Stimulated activated CD8-positive, alpha-beta memory T cell treated with anti-CD3 and anti-CD28 coated beads, Interleukin-15, amount 100 ng/mL, for 48 hours (primary cell): ENCODE data around the gene ITPR3.

Experiments used
- DNase-seq, 2 donors: peaks; one replicate each; pipeline ENCODE4 v3.0.0-alpha.2; 2020; ENCODE audit warnings: low read depth in 2 of 2

ITPR3 gene

GRCh38 chr6:33670086-33670660, 49.1 kb downstream of the ITPR3 start:
- no peak for DNase-seq

- DNase-seq = no peak
These were observed 50.0 kb downstream of the ITPR3 start for GRCh38 chr6:33670971-33671743.

- DNase-seq = no peak
These were observed 50.6 kb downstream of the ITPR3 start for GRCh38 chr6:33671744-33672072.

GRCh38 chr6:33672808-33673207, 51.7 kb downstream of the ITPR3 start:
- DNase-seq = no peak

- no peak for DNase-seq
These were observed 52.7 kb downstream of the ITPR3 start for GRCh38 chr6:33673851-33674250.

GRCh38 chr6:33675968-33676367, 54.8 kb downstream of the ITPR3 start:
- DNase-seq = no peak

GRCh38 chr6:33676416-33677142, 55.5 kb downstream of the ITPR3 start:
- DNase-seq = no peak

- no peak for DNase-seq
These were observed 56.1 kb downstream of the ITPR3 start for GRCh38 chr6:33677143-33677660.

- DNase-seq = no peak
These were observed 56.6 kb downstream of the ITPR3 start for GRCh38 chr6:33677689-33678088.

- DNase-seq = no peak
These were observed 57.3 kb downstream of the ITPR3 start for GRCh38 chr6:33678233-33678931.

GRCh38 chr6:33678932-33679490, 57.9 kb downstream of the ITPR3 start:
- no peak for DNase-seq

GRCh38 chr6:33679761-33680160, 58.6 kb downstream of the ITPR3 start:
- no peak for DNase-seq

GRCh38 chr6:33682341-33682740, 61.2 kb downstream of the ITPR3 start:
- no peak for DNase-seq

- peak; percentile 13 to 45 for DNase-seq
These were observed 62.0 kb downstream of the ITPR3 start for GRCh38 chr6:33683051-33683571.

- DNase-seq = no peak
These were observed 62.7 kb downstream of the ITPR3 start for GRCh38 chr6:33683576-33684427.

- DNase-seq = no peak
These were observed 63.3 kb downstream of the ITPR3 start for GRCh38 chr6:33684428-33684896.

- no peak for DNase-seq
These were observed 63.9 kb downstream of the ITPR3 start for GRCh38 chr6:33684983-33685382.

GRCh38 chr6:33685411-33686224, 64.5 kb downstream of the ITPR3 start:
- DNase-seq = no peak

GRCh38 chr6:33686225-33686924, 65.3 kb downstream of the ITPR3 start:
- no peak for DNase-seq
